GM18858 (cell line): ENCODE results near the gene ST7.

Experiments used
- ATAC-seq: cut with Tn5 transposase; IDR thresholded peaks from one replicate; pipeline ENCODE4 v1.9.1; 2021; ENCODE audit not compliant: unreplicated experiment

Gene ST7

DNA sequence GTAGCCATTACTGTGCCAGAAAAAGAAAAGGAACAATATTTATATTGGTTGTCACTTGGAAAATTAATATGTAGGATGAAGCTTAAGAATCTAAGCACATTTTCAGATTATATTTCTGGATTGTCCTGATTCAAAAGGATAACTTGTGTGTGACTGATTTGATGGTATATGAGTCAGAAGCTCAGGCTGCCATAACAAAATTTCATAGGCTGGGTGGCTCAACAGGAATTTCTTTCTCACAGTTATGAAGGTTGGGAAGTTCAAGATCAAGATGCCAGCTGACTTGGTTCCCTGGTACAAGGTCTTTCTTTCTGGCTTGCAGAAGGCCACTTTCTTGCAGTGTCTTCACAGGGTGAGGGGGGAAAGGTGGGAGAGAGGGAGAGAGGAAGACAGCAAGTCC lies 108.5 kb downstream of the ST7 start:
- no peak for ATAC-seq

DNA sequence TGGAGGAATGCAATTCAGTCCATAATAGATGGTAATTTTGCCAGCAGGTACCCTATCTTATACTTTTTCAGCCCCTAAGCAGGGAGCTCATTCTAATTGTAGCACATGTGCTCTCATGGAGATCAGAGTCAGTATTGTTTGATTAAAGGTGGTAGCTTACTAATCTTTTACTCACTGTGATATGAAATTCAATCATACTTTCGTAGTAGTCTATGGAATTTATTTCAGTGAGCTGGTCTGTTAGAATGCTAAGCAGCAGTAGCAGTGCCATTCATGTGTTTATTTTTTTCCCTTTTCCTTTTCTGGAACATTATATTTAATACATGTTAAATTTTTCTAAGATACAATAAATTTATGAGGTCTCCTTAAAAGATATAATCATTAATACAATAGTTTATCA lies 109.0 kb downstream of the ST7 start:
- no peak for ATAC-seq

DNA sequence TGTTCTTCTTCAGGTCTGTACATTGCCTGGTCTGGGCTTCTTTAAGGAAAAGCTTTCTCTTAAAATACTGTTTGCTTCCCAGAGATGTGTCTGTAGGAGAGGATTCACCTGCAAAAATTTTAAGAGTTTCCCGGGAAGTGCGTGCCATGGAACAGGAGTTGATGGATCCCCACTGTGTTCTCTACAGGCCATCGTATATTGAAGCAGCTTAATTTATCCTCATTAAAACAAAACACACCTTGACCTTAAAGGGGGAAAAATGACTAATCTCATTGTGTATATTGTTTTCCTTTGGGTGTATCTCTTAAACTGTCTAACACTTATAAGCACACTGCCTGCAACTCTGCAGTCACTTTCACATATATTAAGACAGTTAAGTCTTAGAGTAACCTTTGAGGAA lies 111.4 kb downstream of the ST7 start:
- no peak for ATAC-seq

DNA sequence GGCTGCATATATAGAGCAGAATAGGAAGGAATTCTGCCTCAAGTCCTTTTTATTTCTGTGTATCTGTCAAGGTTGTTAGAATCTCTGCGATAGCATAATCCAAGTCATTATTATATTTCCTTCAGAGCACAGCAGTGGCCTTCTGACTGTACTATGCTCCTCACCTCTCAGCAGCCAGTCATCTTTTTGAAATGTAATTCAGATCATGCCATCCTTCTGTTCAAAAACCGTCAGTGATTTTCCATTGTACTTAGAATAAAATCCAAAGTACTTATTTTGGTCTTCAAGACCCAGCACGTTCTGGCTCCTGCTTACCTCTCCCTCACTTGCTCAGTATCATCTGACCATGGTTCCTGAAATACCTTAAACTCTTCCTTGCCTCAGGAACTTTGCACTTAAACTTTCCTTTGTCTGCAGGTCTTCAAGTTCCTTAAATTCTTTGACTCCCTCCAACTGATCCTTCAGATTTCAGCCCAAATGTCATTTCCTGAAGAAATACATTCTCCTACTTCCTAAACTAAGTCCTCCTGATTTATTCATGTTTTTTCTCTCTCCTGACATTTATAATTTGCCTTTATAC lies 112.4 kb downstream of the ST7 start:
- ATAC-seq: no peak

DNA sequence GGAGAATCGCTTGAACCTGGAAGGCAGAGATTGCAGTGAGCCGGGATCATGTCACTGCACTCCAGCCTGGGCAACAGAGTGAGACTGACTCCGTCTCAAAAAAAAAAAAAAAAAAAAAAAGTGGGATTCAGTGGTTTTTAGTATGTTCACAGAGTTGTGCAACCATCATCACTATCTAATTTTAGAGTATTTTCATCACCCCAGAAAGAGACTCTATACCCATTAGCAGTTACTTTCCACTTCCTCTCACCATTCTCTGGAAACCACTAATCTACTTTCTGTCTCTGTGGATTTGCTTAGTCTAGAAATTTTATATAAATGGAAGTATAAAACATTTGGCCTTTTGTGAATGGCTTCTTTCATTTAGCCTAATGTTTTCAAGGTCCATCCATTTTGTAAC lies 113.4 kb downstream of the ST7 start:
- no peak for ATAC-seq

DNA sequence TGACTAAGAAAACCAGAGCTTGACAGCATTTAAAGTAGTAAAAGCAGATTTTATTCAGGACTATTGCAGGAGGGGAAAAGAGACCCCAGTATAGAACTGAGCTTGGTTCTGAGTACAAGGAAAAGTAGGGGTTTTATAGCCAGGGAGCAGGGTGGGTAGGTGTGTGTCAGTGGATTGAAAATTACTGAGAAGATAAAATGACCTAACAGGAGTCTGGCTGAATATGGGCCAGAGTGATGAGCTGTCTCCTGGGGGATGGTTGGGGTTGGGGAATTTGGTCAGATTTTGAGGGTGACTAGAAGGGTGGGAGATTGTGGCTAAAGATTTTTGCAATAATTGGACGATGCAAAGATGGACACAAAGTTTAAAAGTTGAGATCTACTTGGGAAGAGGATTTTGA lies 114.0 kb downstream of the ST7 start:
- ATAC-seq: no peak

DNA sequence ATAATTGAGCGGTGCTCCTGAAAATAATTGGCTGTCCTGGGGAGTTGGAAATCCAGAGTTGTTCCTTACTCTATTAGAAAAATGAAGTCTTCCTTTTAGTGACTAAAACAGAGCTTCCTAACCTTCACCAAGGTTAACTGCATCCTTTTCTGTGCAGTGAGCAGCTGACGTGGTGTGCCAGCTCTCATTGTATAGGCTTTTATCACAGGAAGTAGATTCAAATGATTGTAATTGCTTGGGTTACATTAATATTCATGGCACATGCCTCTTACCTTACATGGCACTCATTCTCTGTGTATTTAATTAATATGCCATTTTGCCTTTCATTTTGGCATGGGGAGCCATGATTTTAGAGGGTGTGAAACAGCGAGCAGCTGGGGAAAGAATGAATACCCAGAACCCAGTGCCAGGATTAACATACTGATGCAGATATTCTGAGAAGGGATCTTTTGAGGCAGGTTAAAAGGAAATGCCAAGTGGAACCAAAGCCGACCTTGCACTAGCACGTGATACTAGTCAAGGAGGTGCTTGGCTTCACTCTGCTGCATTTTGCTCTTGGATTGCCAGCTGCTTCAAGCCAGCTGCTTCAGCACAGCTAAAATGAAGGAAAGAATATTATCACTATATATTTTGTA lies 115.3 kb downstream of the ST7 start:
- ATAC-seq: no peak

DNA sequence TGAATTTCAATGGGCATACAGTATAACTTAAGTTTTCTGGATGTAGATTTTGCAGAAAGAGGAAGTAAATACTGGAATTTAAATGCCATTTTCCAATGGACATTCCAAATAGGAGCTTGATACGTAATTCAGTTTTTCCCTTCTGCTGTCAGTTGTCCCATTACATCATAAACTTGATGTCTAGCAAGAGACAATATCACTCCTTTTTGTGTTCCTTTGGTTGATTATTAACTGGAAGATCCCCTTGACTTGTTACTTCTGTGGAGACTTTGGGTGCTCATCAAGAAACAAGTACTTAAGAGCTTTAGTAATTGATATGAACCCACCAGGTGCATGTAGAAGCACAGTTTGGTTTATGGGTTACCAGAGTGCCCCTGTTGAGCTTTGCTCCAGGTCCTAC lies 116.1 kb downstream of the ST7 start:
- ATAC-seq: no peak

DNA sequence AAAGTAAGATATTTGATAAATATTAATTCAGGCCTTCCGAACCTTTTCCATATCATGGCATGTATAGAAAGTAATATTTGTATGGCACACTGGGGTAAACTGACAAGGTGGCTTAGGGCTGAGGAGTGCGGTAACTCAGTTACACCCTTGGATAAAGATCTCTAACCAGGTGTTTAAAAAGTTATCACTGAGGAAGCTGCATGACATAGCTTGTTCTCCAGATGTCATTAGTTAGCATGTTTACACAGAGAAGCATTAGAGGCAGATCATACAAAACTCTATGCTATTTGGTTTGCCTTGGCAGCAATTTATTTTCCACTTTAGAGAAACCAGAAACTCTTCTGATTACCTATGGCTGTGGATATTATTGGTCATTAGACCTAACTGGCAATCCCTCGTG lies 118.2 kb downstream of the ST7 start:
- no peak for ATAC-seq

DNA sequence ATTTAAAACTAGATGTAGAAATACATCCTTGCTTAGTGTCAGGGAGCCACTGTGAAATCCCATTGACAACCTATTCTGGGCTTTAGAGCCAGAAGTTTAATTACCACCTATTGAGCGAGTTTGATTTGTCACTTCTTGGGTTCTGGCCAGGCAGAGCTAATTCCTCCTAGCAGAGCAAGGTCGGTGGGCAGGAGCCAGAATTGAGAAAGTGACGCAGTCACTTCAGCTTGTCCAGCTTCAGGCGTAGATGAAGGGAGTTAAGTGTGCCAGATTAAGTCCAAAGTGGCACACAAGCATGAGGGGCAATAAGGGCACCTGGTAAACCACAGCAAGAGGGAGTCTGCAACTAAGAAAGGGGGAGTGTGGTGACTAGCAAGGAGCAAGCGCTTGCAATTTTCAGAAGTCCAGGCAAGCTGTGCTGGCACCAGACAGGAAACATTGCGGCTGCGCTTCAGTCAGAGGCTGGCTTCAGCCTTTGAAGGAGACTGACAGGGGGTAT lies 119.4 kb downstream of the ST7 start:
- no peak for ATAC-seq

DNA sequence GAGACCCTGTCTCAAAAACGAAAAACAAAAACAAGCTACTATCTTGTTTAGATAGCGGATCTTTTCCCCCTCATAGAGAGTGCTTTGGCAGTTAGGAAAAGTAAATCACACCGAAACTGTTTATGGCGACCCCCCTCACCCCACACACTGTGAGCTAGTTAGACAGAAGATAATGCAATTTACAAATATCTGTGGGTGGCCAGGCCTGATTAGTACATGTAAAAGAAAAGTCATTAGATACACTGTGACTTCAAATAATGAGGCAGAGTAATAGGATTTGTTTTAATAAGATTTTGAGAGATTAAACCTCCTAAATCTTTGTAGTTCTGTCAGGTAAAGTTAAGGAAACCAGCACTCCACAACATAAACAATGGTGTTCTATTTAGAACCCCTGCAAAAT lies 121.1 kb downstream of the ST7 start:
- ATAC-seq: no peak

DNA sequence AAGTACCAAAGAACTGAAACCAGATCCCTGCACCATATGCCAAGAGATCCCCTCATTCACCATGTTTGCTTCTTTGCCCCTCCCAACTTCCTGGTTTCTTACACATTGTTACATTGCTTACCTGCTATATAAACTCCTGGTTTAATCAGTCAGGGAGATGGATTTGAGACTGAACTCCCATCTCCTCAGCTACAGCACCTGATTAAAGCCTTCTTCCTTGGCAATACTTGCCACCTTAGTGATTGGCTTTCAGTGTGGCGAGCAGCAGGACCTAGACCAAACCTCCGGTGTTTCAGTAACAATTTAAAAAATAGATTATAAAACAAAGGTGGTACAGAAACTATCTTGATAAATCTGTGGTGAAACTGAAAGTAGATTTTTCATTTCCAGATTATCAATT lies 122.6 kb downstream of the ST7 start:
- no peak for ATAC-seq

DNA sequence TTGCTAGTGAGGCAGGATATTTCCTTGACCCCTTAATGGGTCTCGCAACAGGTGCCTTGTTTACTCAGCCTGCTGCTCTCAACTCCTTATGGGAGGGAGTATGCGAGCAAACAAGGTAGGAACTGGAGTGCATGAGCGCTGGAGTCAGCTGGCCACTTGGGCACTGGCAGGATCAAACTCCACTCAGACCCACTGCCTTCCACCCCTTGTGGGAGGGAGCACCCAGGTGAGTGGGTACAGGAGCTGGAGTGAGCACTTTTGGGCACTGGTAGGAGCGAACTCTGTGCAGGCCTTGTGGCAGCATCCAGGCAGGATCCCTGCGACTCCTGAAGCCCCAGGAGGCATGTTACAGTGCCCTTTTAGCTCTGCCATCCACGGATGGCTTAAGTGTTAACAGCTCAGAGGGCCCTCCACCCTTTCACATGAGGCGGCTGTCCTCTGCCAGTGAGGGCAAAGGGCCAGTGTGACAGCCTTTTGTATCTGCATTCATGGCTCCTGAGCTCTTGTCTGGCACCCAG lies 123.2 kb downstream of the ST7 start:
- no peak for ATAC-seq

DNA sequence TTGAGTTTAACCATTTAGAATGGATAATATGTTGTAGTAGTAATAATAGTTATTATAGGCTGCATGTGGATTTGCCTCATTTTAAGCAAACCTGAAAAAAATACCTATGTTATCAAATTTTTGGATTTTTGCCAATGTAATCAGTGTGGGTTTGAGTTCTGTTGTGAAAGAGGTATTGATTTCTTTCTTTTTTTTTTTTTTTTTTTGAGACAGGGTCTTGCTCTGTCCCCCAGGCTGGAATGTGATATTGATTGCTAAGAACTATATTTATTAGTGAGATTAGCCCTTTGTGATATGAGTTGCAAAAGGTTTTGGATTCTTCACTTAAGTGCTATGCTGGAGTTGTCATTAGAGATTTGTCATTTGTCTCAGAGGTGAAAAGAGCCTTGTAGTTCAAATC lies 124.4 kb downstream of the ST7 start:
- no peak for ATAC-seq

DNA sequence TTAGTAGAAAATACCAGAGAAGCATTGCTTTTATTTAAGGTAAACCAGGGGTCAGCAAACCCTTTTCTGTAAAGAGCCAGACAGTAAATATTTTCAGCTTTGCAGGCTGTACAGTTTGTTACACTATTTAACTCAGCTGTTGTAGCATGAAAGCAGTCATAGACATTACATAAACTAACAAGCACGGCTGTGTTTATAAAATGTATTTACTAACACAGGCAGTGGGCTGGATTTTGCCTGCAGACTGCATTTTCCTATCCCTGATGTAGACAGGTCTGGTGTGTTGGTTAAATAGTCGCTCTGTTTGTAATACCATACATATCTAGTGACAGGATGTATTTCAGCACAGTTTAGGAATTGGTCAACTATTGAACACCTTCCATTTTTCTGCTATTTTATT lies 129.3 kb downstream of the ST7 start:
- no peak for ATAC-seq

DNA sequence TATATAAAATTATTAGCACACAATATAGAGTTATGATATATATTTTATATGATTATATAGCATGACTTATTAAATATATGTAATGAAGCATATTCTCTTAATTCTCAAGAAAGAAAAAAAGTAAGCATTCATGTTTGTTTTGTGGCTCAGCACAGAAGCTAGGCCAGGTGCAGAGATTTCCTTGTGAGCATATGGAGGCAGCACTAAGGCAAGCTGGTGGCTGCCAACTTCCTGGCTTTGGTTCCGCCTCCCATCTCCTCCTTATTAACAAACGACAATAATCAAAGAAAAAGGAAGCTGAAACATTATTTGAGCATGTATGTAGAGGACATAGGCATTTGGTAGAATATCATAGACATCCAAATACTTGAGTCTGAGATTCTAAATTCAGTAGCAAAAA lies 130.3 kb downstream of the ST7 start:
- no peak for ATAC-seq

DNA sequence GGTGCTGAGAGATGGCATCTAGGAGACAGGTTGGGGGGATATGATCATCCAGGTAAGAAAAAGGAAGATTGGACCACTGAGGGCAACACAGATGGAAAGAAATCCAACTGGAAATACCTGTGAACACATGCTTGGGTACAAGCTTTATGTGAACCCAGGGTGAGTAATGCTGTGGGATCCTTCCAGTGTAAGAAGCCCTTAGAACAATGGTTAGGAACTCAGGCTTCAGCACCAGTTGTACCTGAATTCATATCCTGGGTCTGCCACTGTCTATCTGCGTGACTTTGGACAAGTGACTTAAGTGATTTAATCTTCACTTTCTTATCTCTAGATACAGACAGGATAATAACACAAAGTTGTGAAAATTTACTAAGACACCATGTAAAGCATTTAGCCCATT lies 131.0 kb downstream of the ST7 start:
- no peak for ATAC-seq

DNA sequence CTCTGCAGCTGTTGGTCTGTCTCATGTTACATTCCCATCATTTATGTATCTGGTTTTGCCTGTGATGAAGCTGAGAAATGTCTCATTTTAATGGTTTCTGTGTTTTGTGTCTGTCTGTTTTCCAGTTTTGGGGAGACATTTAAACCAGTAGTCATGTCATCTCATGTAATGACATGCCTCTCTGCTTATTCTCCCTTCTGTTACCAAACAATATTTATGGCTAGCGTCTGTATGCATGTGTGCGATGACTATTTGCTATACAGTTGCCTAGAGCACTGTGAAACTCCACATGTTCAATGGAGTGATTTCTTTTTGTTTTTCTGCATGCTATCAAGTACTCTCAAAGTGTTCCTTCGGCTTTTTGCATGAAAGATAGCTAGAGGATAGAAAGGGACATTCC lies 132.0 kb downstream of the ST7 start:
- no peak for ATAC-seq

DNA sequence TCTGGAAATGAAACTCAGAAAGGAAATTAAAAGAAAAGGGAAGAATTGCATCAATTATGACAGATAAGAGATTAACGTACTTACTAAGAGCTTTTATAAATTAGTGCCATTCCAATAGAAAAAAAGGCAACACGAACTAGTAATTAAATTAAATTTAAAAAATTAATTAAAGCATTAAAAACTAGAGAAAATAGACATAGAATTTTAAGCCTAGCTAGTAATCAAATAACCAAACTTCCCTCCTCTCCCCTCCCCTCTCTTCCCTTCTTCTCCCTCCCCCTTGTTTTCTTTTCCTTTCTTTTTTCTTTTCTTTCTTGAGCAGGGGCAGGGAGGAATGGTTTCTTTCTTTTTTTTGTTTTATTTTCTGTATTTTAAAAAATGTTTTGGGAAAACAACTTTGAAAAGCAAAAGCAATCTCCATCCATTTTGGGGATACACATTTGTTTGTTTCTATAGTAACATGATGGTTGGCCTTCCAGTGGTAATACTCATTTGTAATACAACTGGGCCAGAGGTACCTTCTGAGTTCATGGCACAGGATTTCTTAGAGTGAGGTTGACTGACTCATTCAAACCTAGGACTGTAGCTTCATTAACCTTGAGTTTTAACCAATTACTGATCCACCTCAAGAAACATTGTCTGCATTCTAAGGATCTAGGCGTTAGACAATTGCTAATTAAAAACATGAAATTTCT lies 132.6 kb downstream of the ST7 start:
- peak; percentile 33 for ATAC-seq

DNA sequence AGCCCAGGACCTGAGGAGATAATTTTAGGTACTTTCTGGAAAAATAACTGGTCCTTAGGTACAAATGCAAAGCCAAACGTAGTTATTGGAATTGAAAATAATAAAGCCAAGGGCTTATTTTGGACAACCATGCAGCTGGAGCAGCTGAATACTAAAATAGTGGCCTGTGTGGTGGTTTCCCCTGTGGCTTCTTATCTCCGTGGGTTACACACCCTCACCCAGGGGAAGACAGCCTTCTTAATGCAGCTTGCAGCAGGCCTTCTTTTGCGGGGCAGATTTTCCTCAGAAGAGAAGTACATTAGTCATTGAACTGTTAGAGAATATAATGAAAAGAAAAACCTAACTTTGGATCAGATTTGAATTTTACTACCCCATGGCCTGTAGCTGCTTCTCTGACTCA lies 133.5 kb downstream of the ST7 start:
- peak; percentile 30 for ATAC-seq

DNA sequence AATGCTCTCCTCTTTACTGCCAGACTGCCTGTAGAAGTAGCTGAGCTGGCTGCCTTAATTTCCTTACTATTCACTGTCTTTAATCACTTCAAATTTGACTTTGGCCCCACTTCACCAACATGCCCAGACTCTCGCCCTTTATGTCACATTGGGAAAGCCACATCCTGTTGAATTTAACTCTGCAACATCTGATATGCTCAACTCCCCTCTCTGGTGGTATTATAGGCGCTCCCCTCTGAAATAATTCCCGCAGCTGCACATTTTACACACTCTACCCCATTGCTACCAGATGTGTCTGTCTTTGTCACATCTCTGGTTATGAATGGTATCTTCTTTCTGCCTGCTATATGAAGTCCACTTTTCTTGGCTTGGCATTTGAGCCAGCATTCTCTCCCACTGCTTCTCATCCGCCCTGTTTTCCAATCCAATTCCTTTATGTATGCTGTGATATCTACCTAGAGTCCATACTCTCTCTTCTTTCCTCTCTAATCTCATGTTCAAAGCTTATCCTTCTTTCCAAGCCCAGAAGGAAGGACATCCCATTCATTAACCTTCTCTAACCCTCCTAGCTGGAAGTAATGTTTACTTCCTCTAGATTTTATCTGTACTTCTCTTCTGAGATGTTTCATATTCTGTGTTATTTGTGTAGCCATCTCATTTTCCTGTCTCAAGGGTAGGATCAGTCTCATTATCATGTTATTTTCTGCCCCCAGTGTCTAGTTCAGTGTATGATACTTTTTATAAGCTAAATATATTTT lies 134.5 kb downstream of the ST7 start:
- no peak for ATAC-seq
